Left ventricle myocardium inferior (tissue), 1 donor: ENCODE data around the gene FHDC1. TPM values are rescaled to one million over a fixed set of nuclear protein-coding genes. Genes with fewer than 3 reads are reported as not detected.

ENCODE experiments used
- DNase-seq: peaks from one replicate; pipeline ENCODE4 v3.0.0-alpha.2; 2020
- H3K27ac ChIP-seq: fragments of 200-600 bp; replicated peaks from 2 replicates; pipeline ENCODE4 v1.8.0; 2021
- H3K27me3 ChIP-seq: fragments of 200-600 bp; 2 replicates; pipeline ENCODE4 v1.8.0; 2021; ENCODE audit warnings: low read depth
- H3K36me3 ChIP-seq: fragments of 200-600 bp; 2 replicates; pipeline ENCODE4 v1.8.0; 2021
- H3K4me1 ChIP-seq: fragments of 200-600 bp; 2 replicates; pipeline ENCODE4 v1.8.0; 2021
- H3K4me3 ChIP-seq: fragments of 200-600 bp; 2 replicates; pipeline ENCODE4 v1.8.0; 2021; ENCODE audit warnings: mild to moderate bottlenecking, moderate library complexity
- H3K9me3 ChIP-seq: fragments of 200-600 bp; replicated peaks from 2 replicates; pipeline ENCODE4 v1.8.0; 2021
- intact Hi-C: fragments of 100-400 bp; cut with micrococcal nuclease; formaldehyde crosslinking; loops from one replicate; pipeline ENCODE4 v1.11.0; 2022
- total RNA-seq: library from RNA; stranded (reverse); fragmentation: NEBNext Ultra II Directional; extraction: Animal tissue kit (Norgen Biotek cat#: 25700); gene quantifications from one replicate; pipeline ENCODE4 v1.2.1, GENCODE V29; 2021
- TF ChIP-seq, protein P1 (sequence below): fragments of 200-600 bp; IDR thresholded peaks from 2 replicates; pipeline ENCODE4 v1.8.0; 2021; ENCODE audit warnings: antibody characterized with exemption, mild to moderate bottlenecking, borderline replicate concordance
- donor health status: DM: no; HTN: yes; CAD: no; lungs with severe emphysema.

The FHDC1 gene
- total RNA-seq, 1 donor from 2014 or later: 0.38 TPM

- no peaks in the 10 kb centered on the region for H3K9me3 ChIP-seq
- H3K4me1 ChIP-seq: no peaks in the 10 kb centered on the region
- H3K4me3 ChIP-seq: no peak overlapping the region
- intact Hi-C loops: no loop called here
- H3K36me3 ChIP-seq: no peaks in the 10 kb centered on the region
- peaks cover 25% of the 10 kb centered on the region for H3K27me3 ChIP-seq
- H3K27ac ChIP-seq: no peak overlapping the region
- TF ChIP-seq, protein P1, sequence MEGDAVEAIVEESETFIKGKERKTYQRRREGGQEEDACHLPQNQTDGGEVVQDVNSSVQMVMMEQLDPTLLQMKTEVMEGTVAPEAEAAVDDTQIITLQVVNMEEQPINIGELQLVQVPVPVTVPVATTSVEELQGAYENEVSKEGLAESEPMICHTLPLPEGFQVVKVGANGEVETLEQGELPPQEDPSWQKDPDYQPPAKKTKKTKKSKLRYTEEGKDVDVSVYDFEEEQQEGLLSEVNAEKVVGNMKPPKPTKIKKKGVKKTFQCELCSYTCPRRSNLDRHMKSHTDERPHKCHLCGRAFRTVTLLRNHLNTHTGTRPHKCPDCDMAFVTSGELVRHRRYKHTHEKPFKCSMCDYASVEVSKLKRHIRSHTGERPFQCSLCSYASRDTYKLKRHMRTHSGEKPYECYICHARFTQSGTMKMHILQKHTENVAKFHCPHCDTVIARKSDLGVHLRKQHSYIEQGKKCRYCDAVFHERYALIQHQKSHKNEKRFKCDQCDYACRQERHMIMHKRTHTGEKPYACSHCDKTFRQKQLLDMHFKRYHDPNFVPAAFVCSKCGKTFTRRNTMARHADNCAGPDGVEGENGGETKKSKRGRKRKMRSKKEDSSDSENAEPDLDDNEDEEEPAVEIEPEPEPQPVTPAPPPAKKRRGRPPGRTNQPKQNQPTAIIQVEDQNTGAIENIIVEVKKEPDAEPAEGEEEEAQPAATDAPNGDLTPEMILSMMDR: no peak
- no peak for DNase-seq
Observed at GRCh38 chr4:153016592-153016991, 80.5 kb downstream of the FHDC1 start.

DNA sequence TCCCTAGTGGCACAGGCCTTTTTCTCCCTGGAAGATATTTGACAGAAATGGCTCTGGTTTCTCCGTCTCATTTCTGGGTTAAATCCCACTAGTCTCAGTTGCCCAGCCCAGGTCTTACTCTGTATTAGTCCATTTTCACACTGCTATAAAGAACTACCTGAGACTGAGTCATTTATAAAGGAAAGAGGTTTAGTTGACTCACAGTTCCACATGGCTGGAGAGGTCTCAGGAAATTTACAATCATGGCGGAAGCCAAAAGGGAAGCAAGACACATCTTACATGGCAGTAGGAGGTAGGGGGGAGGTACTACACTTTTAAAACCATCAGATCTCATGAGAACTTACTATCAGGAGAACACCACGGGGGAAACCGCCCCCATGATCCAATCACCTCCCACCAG is 81.9 kb downstream of the FHDC1 start:
- Histone ChIP-seq H3K4me1 (no peaks in the 10 kb centered on the region), H3K27ac (no peak overlapping the region), H3K36me3 (no peaks in the 10 kb centered on the region), H3K27me3 (peaks cover 34% of the 10 kb centered on the region), H3K9me3 (no peaks in the 10 kb centered on the region), H3K4me3 (no peak overlapping the region)
- TF ChIP-seq, protein P1: no peak
- DNase-seq: no peak
- intact Hi-C loops: no loop called here

GRCh38 chr4:153018684-153019083 is 82.6 kb downstream of the FHDC1 start:
- H3K4me3 ChIP-seq: no peak overlapping the region
- no peaks in the 10 kb centered on the region for H3K4me1 ChIP-seq
- TF ChIP-seq, protein P1: no peak
- H3K9me3 ChIP-seq: no peaks in the 10 kb centered on the region
- DNase-seq: no peak
- H3K27me3 ChIP-seq: peaks cover 38% of the 10 kb centered on the region
- no peak overlapping the region for H3K27ac ChIP-seq
- intact Hi-C loops: no loop called here
- H3K36me3 ChIP-seq: no peaks in the 10 kb centered on the region

- Histone ChIP-seq H3K36me3 (no peaks in the 10 kb centered on the region), H3K4me1 (no peaks in the 10 kb centered on the region), H3K4me3 (no peak overlapping the region), H3K27ac (no peak overlapping the region), H3K9me3 (no peaks in the 10 kb centered on the region), H3K27me3 (peaks cover 38% of the 10 kb centered on the region)
- TF ChIP-seq, protein P1: no peak
- DNase-seq: no peak
- intact Hi-C loops: no loop called here
Observed at GRCh38 chr4:153019906-153020305, 83.8 kb downstream of the FHDC1 start.

DNA sequence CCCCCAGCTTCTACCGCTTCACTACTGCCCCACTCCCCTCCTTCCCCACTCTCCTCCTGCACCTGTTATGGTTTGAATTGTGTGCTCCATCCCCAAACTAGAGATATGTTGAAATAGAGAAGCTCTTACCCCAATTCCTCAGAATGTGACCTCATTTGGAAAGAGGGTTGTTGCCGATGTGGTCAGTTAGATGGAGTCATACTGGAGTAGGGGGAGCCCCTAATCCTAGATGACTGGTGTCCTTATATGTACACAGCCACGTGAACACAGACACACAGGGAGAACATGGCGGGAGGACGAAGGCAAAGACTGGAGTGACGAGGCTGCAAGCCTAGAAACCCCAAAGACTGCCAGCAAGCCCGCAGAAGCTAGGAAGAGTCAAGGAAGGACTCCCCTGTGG is 84.3 kb downstream of the FHDC1 start:
- H3K27ac ChIP-seq: no peak overlapping the region
- TF ChIP-seq, protein P1: no peak
- intact Hi-C loops: no loop called here
- no peak for DNase-seq
- peaks cover 38% of the 10 kb centered on the region for H3K27me3 ChIP-seq
- H3K36me3 ChIP-seq: no peaks in the 10 kb centered on the region
- no peaks in the 10 kb centered on the region for H3K9me3 ChIP-seq
- no peak overlapping the region for H3K4me3 ChIP-seq
- H3K4me1 ChIP-seq: no peaks in the 10 kb centered on the region

DNA sequence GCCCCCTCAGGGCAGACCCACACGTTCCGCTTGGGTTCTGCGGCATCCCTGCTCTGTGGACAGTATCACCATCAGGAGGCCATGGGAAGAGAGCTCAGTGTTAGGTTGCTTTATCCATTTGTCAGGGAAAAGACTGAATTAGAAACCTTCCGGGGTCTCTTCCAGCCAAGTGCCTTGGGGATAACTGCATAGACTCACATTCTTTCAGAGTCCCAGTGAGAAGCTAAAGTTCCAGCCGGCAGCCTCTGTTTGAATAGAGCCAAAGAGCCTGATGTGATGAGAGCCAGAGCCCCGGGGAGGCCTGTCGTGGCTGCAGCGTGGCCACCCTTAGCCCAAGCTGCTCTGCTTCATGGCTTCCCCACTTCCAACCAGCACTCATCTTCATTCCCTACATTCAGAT is 85.2 kb downstream of the FHDC1 start:
- H3K27me3 ChIP-seq: peaks cover 38% of the 10 kb centered on the region
- TF ChIP-seq, protein P1: no peak
- H3K4me1 ChIP-seq: no peaks in the 10 kb centered on the region
- no peaks in the 10 kb centered on the region for H3K9me3 ChIP-seq
- no peak overlapping the region for H3K27ac ChIP-seq
- H3K36me3 ChIP-seq: no peaks in the 10 kb centered on the region
- intact Hi-C loops: no loop called here
- DNase-seq: no peak
- no peak overlapping the region for H3K4me3 ChIP-seq
